ENCODE results near the gene ICOS. TPM values are rescaled to one million over a fixed set of nuclear protein-coding genes. Genes with fewer than 3 reads are reported as not detected.

Gene ICOS
- total RNA-seq (2021; fragmentation: NEBNext Ultra II Directional; extraction: Animal tissue kit (Norgen Biotek cat#: 25700)) (not detected in 2 replicates), polyA plus RNA-seq (2011; rRNA removed) (not detected in 2 replicates), polyA minus RNA-seq (2011; rRNA and poly(A)+ RNA removed) (not detected in 2 replicates)
- not detected for polyA plus RNA-seq (2011; cell fraction: cytosol; rRNA removed)
- polyA plus RNA-seq (2011; cell fraction: nucleus; rRNA removed), result not detected
- not detected in 4 replicates for polyA plus RNA-seq (2012, experiment 1 of 2)
- polyA plus RNA-seq (2012, experiment 2 of 2), result not detected
- polyA plus RNA-seq (2013, experiment 1 of 2), result not detected
- not detected for polyA plus RNA-seq (2013, experiment 2 of 2)
- not detected for polyA minus RNA-seq (2011; cell fraction: cytosol; rRNA and poly(A)+ RNA removed)
- not detected for polyA minus RNA-seq (2011; cell fraction: nucleus; rRNA and poly(A)+ RNA removed)
- long read RNA-seq, experiment 1, result 0 reads
- long read RNA-seq, experiment 2, result 0 reads

GRCh38 chr2:203936535-203936934 is at the start of gene ICOS:
TSS of gene ICOS (plus strand) at chr2:203936763. CDS start at chr2:203936815, 52 bp downstream.
- no peaks in the 10 kb centered on the region for H3K27me3 ChIP-seq (replicated peaks in 1 of 4; ENCODE audit: control insufficient read depth in 3 of 4, extremely low read depth in 1 of 4, insufficient read depth in 3 of 4, low read length in 3 of 4)
- H3K4ac ChIP-seq (replicated peaks; ENCODE audit: insufficient read length, low read depth, low read length), result no peak within 1 kb of the TSS
- no peak within 1 kb of the TSS for H2BK15ac ChIP-seq (ENCODE audit: low read length)
- no peak within 1 kb of the TSS for H4K5ac ChIP-seq (ENCODE audit: insufficient read length, low read depth, low read length)
- CTCF ChIA-PET (ENCODE audit: partially characterized antibody), result interaction anchor here (1.5 kb wide), 1 partner anchor 115 kb away, joined by 3 read pairs; no protein-coding TSS in a partner anchor
- no peak within 1 kb of the TSS for H2BK12ac ChIP-seq (ENCODE audit: low read depth, low read length)
- H2BK20ac ChIP-seq (ENCODE audit: low read length), result no peak within 1 kb of the TSS
- H2BK5ac ChIP-seq (ENCODE audit: low read depth, low read length), result no peak within 1 kb of the TSS
- H3K9me3 ChIP-seq (ENCODE audit: insufficient read depth in 2 of 2, low read depth in 1 of 2, low read length in 1 of 2), result no peaks in the 10 kb centered on the region
- no peak within 1 kb of the TSS for H2AK5ac ChIP-seq (ENCODE audit: low read depth, low read length)
- no peak within 1 kb of the TSS for H3K9ac ChIP-seq (replicated peaks in 1 of 4; ENCODE audit: extremely low read depth in 1 of 4, low read depth in 3 of 4, low read length in 3 of 4)
- no peak within 1 kb of the TSS for H3K27ac ChIP-seq (ENCODE audit: low read depth, low read length)
- H3K4me2 ChIP-seq (ENCODE audit: insufficient read depth in 1 of 2, low read depth in 2 of 2, low read length in 2 of 2), result no peak within 1 kb of the TSS
- H2AFZ ChIP-seq (ENCODE audit: low read length), result no peak within 1 kb of the TSS
- no peak within 1 kb of the TSS for H2BK120ac ChIP-seq (replicated peaks; ENCODE audit: low read depth, low read length)
- H3K4me1 ChIP-seq (replicated peaks in 1 of 4; ENCODE audit: control insufficient read depth in 3 of 4, insufficient read depth in 4 of 4, low read length in 3 of 4), result no peaks in the 10 kb centered on the region
- H3K36me3 ChIP-seq (ENCODE audit: control insufficient read depth in 2 of 4, insufficient read depth in 4 of 4, low read length in 3 of 4), result no peaks in the 10 kb centered on the region; a peak in 1 of 8 replicates
- H3K23me2 ChIP-seq (ENCODE audit: low read depth, low read length), result no peaks in the 10 kb centered on the region
- H3K56ac ChIP-seq (replicated peaks; ENCODE audit: insufficient read length, low read depth, low read length), result no peak within 1 kb of the TSS
- H3K18ac ChIP-seq (ENCODE audit: extremely low read depth, low read length), result no peak within 1 kb of the TSS
- FAIRE-seq, result no peak
- H3K79me1 ChIP-seq (ENCODE audit: low read depth, low read length), result no peaks in the 10 kb centered on the region
- no peaks in the 10 kb centered on the region for H4K20me1 ChIP-seq (replicated peaks in 1 of 2; ENCODE audit: control insufficient read depth in 1 of 2, insufficient read depth in 2 of 2, low read length in 2 of 2)
- H3K14ac ChIP-seq (ENCODE audit: insufficient read length), result no peak within 1 kb of the TSS
- WGBS, 2 experiments (ENCODE audit: extremely low coverage in 1 of 2, insufficient coverage in 1 of 2, insufficient read length in 1 of 2, insufficient replicate concordance in 2 of 2, low coverage in 1 of 2, low lambda C conversion rate in 2 of 2, missing lambda C conversion rate in 1 of 2), result 88% methylated on average over 5 of the region's 5 CpGs; no CpG with 5 or more reads in 1 of the 2 experiments
- H4K91ac ChIP-seq (replicated peaks; ENCODE audit: insufficient read length, low read length), result no peak within 1 kb of the TSS
- no peak within 1 kb of the TSS for H3K23ac ChIP-seq (ENCODE audit: insufficient read length)
- POLR2A ChIA-PET (ENCODE audit: partially characterized antibody), result no interaction called here
- H3K79me2 ChIP-seq (ENCODE audit: control insufficient read depth in 1 of 2, insufficient read depth in 2 of 2, low read length in 2 of 2), result no peaks in the 10 kb centered on the region
- no peak within 1 kb of the TSS for H4K8ac ChIP-seq (ENCODE audit: extremely low read depth, insufficient read depth, low read length)
- DNase-seq (ENCODE audit: low read depth in 1 of 2, low spot score in 2 of 2), result no peak
- H3K4me3 ChIP-seq (ENCODE audit: extremely low read depth in 1 of 4, insufficient read depth in 2 of 4, low read depth in 3 of 4, low read length in 4 of 4), result no peak within 1 kb of the TSS
- TF ChIP-seq SUZ12 (IDR thresholded peaks at IDR 0.05; ENCODE audit: low read length) (no peak), EGR1 (IDR thresholded peaks at IDR 0.05; ENCODE audit: borderline replicate concordance, low read depth, low read length) (no peak), NRF1 (IDR thresholded peaks at IDR 0.05; ENCODE audit: low read depth, low read length) (no peak), CREB1 (IDR thresholded peaks at IDR 0.05) (no peak), BCL11A (IDR thresholded peaks at IDR 0.05; ENCODE audit: low read depth in 2 of 2, low read length in 2 of 2) (no peak), NANOG (IDR thresholded peaks at IDR 0.05; ENCODE audit: insufficient read depth, low read depth, low read length, poor library complexity, severe bottlenecking) (no peak), ATF3 (IDR thresholded peaks at IDR 0.05; ENCODE audit: insufficient read depth, low read depth, low read length) (no peak), SIX5 (IDR thresholded peaks at IDR 0.05; ENCODE audit: low read depth, low read length) (no peak), BRCA1 (IDR thresholded peaks at IDR 0.05; ENCODE audit: low read depth, low read length) (no peak), RXRA (IDR thresholded peaks at IDR 0.05; ENCODE audit: insufficient read depth, low read depth, low read length) (no peak), RNF2 (IDR thresholded peaks at IDR 0.05; ENCODE audit: borderline replicate concordance, low read depth, low read length, missing control alignments, poor library complexity, severe bottlenecking) (no peak), CEBPB (IDR thresholded peaks at IDR 0.05; ENCODE audit: low read depth, low read length) (no peak)

Data from H1 (cell line).